Right ventricle myocardium superior (tissue), 1 donor: ENCODE results near the gene ZEB2. TPM values are rescaled to one million over a fixed set of nuclear protein-coding genes. Genes with fewer than 3 reads are reported as not detected.

Experiments
- ATAC-seq: fragments of 200-7000 bp; cut with Tn5 transposase; one replicate; pipeline ENCODE4 v1.9.1; 2020; ENCODE audit warnings: mild to moderate bottlenecking; ENCODE audit not compliant: poor library complexity
- DNase-seq: peaks from one replicate; pipeline ENCODE4 v3.0.0-alpha.2; 2020
- intact Hi-C: fragments of 100-400 bp; cut with DNase I; formaldehyde crosslinking; loops from one replicate; pipeline ENCODE4 v1.11.2; 2022
- long read RNA-seq: library from polyadenylated mRNA; unstranded; transcript quantifications from one replicate; pipeline ENCODE4 v2.0.0, GENCODE V29; 2021
- total RNA-seq: library from RNA; stranded (reverse); fragmentation: NEBNext Ultra II Directional; extraction: Animal tissue kit (Norgen Biotek cat#: 25700); gene quantifications from one replicate; pipeline ENCODE4 v1.2.1, GENCODE V29; 2021
- donor health status: DM: no; HTN: yes; CAD: no; lungs with severe emphysema.

Gene ZEB2
- 81.0 TPM for total RNA-seq
- long read RNA-seq, full-length matches to known transcripts = 16 of 41 reads
- long read RNA-seq, partial matches to known transcripts = 11 of 41 reads
- long read RNA-seq, other reads (novel, unspliced or antisense) = 14 of 41 reads

DNA sequence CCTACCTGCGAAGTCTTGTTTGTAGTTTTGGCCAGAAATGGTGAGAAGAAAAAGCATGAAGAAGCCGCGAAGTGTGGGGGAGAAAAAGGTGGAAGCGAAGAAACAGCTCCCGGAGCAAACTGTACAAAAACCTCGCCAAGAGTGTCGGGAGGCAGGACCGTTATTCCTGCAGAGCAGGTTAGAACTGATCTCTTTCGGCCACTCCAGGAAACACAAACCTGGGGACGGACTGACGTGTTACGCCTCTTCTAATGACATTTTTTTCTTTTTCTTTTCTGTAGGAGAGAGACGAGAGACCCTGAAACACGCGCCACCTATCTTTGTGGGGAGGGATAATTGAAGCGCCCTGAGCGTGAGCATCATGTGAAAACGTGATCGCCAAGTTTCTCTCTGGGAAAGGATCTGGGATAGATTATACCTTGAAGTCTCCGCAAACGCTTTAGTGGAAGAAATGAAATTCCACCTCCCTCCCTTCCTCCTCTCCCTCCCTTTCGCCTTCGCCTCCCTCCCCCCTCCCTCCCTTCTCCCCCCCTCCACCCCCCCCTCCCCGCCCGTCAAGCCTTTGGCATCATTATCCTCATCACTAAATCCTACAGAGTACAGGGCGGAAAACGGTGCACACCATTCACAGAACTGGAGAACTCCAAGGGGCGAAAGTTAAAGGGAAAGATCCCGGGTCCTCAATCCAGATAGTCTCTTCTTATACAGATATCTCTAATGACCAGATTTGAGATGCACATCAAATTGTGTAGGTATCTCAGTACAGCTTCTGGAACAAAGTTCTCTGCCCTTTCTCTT is at the start of gene ZEB2:
Gene ZEB2 (minus strand): TSS at position 186 of the 798 bp plus-strand sequence. CDS start 2,769 bp downstream, outside the sequence.
- ATAC-seq (peak; percentile 23), DNase-seq (peak; percentile 61)
- intact Hi-C loops = loop anchor here (10.0 kb wide), 1 partner anchor 185 kb away; a partner anchor contains a TSS

DNA sequence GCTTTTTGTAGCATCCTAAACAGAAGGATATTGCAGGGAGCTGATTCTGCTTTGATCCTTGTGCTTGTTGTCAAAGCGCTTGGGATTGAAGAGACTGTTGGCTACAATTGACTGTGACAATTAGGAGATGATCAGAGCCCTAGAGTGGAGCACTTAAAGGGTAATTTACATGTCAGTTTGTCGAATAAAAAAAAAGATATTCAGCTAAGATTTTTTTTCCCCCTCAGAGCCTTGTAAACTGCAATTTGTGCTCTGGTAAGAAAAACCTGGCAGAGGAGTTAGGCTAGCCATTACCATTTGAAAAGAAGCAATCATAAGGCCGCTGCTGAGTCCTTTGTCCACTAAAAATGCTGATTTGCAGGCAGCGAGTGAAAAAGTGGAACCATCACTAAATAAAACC is 47.8 kb upstream of the ZEB2 start:
- ATAC-seq (no peak), DNase-seq (no peak)
- intact Hi-C loops = no loop called here

DNA sequence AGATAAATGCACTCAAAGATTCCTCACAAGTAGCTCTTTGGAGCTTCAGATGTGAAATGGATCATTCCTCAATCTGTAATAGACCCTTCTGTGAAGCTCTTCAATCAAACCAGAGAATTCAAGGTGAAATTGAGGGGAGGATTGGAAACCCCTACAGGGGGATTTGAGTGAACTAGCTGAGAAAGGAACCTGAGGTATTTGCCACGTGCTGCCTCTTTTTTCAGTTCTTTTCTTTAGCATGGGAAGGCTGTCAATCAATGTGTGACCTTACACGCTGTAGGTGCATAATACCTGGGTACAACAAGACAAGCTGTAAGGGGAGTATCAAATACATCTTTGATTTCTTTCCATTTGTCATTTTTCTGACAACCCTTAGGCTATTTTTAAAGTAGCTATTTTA is 46.5 kb upstream of the ZEB2 start:
- intact Hi-C loops = no loop called here
- no peak for DNase-seq
- ATAC-seq = no peak

DNA sequence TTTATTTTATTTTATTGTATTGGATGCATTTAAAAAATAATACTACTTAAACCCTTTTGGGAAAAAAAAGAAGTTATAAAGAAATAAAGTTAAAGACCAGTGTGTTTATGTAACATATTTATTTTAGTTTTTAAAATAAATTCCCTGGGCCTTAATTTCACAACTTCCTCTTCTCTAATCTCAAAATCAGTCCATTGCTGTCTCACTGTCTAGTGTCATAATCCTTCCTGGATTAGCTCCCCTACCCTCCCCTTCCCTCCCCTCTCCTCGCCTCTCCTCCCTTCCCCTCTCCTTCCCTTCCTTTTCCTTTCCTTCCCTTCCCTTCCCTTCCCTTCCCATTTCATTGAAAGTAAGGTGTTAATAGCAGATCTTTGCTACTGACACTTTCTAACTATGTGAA is 40.3 kb upstream of the ZEB2 start:
- ATAC-seq = no peak
- DNase-seq = no peak
- intact Hi-C loops = no loop called here

DNA sequence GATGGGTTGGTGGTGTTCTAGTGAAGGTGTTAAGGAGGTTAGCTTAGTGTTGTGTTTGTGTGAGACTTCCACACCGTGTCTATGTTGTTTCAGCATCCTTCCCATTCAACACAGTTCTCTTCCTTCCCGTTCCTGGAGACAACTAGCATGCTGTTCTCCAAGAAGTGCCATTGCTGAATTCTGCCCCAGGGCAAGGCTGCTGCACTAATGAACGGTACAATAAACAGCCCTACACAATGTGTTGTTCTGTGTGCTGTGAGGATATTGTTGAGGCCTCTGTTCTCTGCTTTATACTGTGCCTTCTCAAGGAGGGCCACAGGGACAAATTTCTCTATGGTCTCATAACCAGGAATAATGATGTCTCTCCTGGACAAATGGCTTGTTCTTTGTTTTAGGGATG is 39.8 kb upstream of the ZEB2 start:
- intact Hi-C loops = no loop called here
- ATAC-seq (no peak), DNase-seq (no peak)

DNA sequence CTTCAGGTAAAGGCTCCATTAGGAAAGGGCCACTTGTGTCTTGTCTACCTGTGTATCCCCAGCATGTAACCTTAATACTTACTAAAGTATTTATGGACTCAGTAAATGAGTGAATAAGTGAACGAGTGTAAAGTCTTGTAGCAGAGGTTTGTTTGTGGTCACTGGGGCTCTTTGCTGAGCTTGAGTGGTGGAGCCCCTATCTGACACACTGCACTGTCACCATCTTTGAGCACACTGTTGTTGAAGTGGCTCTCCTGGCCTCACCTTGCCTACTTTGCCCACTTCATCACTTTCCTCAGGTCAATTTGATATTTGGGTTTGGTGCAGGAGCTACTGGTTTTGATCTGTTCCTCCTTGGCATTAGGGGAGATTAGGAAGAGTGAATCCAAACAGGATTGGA is 39.3 kb upstream of the ZEB2 start:
- DNase-seq (no peak), ATAC-seq (no peak)
- intact Hi-C loops = no loop called here

DNA sequence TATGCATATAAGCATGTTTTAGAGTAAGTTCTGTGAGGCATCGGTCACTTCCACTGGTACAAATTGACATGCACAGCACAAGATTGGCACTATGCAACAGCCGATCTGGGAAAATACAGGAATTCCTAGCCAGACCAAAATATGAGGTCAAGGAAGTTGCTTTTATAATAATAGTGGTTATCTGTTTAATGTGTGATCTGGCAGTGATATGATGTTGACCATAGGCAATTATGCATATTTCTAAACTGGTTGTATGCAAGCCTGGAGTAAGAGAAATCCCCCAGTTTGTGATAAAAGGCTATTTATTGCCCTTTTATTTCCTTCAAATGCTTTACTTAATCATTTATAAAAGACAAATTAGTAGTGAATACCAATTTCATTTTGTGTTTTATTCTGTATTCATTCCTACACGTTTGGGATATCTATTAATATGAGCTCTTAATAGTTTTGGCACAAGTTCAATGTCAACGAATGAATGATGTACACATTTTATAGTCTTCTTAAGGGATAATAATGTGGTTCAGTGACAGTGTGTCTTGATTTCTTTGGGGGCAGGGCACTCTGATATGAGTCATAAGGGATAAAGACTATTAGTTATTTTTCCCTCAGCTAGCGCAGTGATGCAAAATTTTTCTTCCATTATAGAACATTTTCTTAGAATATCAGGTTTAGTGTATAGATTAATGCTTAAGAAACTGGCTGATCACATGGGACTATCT is 34.7 kb upstream of the ZEB2 start:
- DNase-seq = no peak
- intact Hi-C loops = no loop called here
- no peak for ATAC-seq

DNA sequence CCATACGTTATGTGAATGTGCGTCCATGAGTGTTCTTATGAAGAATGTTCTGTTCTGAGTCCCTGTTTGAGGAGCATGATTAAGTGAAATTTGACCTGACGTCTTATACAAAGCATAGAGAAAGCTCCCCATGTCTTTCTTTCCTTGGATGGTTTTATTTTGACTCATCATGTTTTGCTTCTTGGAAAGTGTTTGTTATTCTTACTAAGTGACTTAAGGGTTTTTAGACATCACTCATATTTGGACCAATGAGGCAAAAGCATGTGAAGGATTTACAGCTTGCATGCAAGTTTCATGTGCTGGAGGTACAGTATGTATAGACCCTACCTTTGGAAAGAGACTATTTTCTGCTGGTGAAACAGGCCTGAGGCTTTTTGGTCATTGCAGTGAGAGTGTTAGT is 33.5 kb upstream of the ZEB2 start:
- ATAC-seq (no peak), DNase-seq (no peak)
- intact Hi-C loops = no loop called here

DNA sequence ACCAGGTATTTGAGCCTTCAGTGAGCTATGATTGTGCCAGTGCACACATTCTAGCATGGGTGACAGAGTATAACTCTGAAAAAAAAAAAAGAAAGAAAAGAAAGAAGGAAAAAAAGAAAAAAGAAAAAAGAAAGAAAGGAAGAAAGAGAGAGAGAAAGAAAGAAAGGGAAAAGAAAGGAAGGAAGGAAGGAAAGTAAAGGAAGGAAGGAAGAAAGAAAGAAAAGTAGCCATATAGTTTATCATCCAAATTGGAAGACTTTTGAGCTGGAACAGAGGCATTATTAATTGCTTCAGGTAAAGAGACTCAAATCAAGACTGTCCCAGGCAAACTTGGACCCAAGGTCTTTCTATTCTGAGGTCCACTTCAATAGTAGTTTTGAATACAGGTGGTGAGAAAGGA is 32.9 kb upstream of the ZEB2 start:
- ATAC-seq (no peak), DNase-seq (no peak)
- intact Hi-C loops = no loop called here

DNA sequence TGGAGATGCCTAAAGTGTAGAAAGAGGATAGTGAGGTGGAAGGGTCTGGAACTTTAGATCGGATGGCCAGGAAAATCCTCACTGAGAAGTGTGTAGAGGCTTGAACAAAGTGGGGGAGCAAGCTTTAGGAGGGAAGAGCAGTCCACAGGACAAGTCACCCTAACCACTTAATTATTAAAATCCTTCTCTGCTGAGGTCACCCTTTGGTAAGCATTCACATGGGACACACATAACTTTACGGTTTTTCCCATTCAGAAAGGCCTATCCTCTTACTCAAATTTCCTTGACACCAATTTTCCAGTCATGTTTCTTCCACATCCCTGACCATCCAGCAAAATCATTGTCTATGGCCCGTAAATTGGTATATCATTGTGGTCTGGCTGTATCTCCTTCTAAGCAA is 31.0 kb upstream of the ZEB2 start:
- DNase-seq (no peak), ATAC-seq (no peak)
- intact Hi-C loops = no loop called here

DNA sequence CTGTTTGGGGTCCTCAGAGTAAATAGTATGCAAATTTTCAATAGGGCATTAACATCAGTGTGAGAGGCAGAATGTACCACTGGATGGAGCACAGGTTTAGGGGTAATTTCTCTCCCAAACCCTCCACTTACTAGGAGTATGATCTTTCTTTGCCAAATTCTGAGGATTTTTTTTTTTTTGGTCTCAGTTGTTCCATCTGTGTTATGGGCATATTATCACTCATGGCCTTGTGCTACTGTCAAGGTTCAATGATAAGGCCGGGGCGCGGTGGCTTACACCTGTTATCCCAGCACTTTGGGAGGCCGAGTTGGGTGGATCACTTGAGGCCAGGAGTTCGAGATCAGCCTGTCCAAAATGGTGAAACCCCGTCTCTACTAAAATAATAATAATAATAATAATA is 30.2 kb upstream of the ZEB2 start:
- DNase-seq (no peak), ATAC-seq (no peak)
- intact Hi-C loops = no loop called here

DNA sequence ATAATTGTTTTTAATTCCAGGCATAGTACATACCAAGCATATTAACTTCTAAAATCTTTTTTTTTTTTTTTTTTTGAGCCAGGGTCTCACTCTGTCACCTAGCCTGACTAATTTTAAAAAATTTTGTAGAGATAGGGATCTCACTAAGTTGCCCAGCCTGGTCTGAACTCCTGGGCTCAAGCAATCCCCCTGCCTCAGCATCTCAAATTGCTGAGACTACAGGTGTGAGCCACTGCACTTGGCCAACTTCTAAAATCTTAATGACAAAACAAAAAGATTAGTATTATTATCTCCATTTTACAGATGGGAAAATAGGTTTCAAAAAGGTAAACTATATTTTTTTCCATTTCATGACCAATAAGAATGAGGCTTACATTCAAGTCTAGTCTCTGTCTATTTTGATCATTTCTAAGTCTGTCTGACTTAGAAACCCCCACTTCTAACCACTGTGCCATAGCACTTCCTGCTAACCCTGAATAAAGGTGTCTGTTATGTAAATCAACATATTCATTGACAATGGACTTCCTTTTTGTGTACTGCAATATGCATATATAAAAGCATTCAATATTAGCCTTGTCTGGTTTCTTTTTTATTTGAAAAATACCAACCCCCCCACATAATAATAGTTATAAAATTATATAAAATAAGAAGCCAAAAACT is 28.7 kb upstream of the ZEB2 start:
- no peak for DNase-seq
- intact Hi-C loops = no loop called here
- ATAC-seq = no peak

DNA sequence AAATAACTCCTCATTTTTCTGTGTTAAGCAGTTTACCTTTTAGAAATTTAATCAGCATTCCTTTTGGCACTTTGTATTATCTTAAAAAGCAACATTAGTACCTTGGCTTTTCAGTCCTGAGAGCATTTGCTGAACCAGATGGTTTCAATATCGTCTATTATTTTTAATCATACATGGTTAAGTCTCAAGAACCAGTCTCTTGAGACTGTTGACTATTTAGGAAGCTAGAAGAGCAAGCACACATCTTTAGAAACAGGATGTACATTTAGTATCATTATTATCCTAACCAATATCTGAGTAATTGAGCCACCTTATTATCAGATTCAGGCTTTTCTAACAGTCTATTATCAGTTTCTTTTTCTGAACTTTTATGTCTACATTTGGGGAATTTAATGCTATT is 28.2 kb upstream of the ZEB2 start:
- intact Hi-C loops = no loop called here
- ATAC-seq = no peak
- DNase-seq = no peak

DNA sequence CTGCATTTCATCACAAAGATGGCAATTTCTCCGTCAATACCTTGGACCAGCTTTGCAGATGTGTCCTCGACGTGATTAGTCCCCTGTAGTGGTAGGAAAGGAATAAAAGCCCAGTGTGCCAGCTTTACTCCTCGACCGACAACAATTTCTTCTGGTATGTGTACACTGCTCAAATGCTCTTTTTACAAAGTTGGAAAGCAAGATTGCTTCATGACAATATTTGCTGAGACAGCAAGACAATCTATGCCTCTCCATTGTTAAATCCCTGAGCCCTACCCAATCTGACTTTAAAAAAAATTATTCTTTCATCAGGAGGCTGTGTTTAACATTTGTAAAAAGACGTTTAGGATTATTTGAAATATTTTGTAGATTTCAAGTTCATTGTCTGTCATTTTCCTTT is 27.6 kb upstream of the ZEB2 start:
- DNase-seq (no peak), ATAC-seq (no peak)
- intact Hi-C loops = no loop called here

DNA sequence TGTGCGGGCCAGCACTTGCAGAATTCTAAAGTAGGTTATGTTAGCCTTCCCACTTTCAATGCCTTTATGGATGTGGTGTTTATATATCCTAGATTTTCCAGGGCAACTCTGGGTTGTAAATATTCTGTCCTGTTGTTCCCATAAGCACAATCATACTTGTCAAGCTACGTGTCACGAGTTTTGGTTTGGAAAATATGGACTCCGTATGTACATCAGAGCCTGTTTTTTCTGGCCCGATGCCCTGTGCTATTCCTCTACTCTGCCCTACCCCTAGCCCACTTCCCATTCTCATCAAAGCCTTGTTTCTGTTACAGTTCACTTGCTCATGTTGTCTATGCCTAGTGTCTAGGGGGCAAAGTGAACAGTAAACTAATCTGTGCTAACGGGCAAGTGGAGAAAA is 27.0 kb upstream of the ZEB2 start:
- intact Hi-C loops = no loop called here
- no peak for DNase-seq

DNA sequence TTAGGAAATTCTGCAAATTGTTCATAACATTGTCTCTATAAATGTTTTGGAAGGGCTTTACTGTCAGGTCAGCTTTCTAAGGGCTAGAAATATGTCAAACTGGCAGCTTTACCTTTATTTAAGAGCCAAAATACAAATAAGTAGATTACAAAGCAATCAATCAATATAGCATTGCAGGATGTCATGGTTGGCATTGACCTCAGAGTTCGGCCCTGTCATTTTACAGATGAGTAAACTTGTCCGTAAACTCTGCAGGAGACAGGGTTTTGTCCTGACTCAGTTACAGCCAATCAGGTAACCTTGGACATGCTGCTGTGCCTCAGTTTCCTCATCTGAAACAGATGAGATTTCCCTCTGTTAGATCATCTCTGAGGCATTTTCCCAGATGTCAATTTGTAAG is 25.9 kb upstream of the ZEB2 start:
- intact Hi-C loops = no loop called here

More for the DNA sequence above, 27.0 kb upstream of the ZEB2 start:
- no peak for ATAC-seq

DNA sequence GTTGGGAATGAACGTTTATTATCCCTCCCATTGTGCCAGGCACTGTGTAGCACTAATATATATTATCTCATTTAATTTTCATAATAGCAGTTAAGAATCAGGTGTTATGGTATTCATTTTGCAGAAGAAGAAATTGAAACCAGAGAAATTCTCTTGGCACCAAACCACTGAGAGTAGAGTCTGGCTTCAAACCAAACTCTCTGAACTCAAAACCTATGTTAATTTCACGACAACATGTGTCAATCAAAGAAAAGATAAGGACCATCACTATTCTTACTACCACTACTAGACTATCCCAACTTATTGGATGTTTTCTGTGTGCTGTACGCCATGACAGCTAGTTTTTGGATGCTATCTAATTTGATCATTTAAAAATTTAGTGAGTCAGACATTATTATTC is 24.1 kb upstream of the ZEB2 start:
- ATAC-seq = no peak
- DNase-seq = no peak
- intact Hi-C loops = no loop called here

More for the DNA sequence above, 25.9 kb upstream of the ZEB2 start:
- ATAC-seq (no peak), DNase-seq (no peak)

DNA sequence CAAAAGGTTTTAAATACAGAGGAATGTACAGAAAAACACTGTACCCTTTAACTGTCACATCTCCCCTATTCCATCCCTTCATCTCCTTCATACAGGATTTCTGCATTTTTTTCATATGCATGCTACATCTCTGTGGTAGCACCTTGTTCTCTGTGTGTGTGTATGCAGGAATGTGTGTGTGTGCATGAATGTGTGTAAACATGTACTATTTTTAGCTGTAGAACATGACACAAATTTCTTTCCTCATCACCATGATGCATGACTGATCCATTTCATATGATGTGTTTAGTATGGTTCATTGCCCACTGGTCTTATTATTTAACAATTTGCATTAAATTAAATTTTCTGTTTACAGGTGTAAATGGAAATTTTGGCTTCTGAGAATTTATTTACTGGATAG is 21.5 kb upstream of the ZEB2 start:
- intact Hi-C loops = no loop called here
- ATAC-seq (no peak), DNase-seq (no peak)

DNA sequence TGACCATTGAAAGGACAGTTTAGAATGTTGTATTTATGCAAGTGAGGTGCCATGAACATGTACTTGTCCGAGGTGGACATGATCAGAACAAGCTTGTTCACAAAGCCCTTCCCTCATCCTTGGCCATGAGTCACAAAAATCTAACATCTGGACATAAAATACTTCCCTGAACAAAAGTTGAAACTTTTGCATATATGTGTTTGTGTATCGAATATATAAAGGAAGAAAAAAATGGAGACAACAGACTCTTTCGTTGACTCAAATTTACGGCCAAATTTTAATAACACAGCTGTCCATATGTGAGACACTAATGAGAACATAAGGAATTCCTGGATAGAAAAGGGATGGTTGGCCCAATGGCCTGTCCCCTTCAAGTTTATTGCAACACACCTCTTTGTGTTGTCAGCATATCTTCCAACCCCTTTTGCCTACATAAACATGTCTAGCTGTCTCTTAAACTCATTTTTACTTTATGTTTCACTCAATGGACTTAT is 19.4 kb upstream of the ZEB2 start:
- intact Hi-C loops = no loop called here
- DNase-seq = no peak
- no peak for ATAC-seq
